ENCODE results near the gene PRKG1. TPM values are rescaled to one million over a fixed set of nuclear protein-coding genes. Genes with fewer than 3 reads are reported as not detected.

PRKG1 gene
- total and polyA plus RNA-seq, 4 donors = 0.46 to 5.1 (median 1.5) TPM

DNA sequence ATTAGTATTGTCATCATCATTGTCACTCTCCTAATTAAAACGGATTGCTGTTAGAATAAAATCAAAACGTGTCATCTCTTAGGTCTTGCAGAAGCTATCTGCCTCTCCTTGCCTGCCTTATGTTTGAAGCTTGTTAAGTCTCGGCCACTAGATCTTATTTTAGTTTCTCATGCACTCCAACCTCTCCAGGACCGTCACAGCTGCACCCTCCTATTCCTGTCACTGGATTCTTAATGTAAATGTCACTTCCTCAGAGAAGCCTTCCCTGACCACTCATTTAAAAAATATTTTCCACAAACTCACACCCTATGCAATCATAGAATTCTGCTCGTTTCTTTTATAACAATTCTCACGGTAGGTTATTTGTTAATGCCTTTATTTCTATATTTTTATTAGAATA is 1135.9 kb downstream of the PRKG1 start:
- Histone ChIP-seq H3K27me3 (ENCODE audit: control insufficient read depth in 4 of 4, insufficient read depth in 4 of 4, low read length in 3 of 4) (no peaks in the 10 kb centered on the region), H3K4me3 (ENCODE audit: low read depth in 1 of 3, low read length in 3 of 3) (no peak overlapping the region), H3K27ac (ENCODE audit: low read depth in 1 of 2, low read length in 2 of 2) (no peak overlapping the region), H3K36me3 (ENCODE audit: control insufficient read depth in 4 of 4, insufficient read depth in 3 of 4, low read depth in 1 of 4, low read length in 3 of 4) (no peaks in the 10 kb centered on the region), H3K4me1 (ENCODE audit: control insufficient read depth in 4 of 4, insufficient read depth in 4 of 4, low read length in 3 of 4) (peaks cover 3 to 17% (median 10%) of the 10 kb centered on the region in 4 donors), H3K9ac (ENCODE audit: low read depth in 1 of 2, low read length in 2 of 2) (no peak overlapping the region), H3K9me3 (ENCODE audit: control insufficient read depth in 4 of 4, low read length in 3 of 4) (no peaks in the 10 kb centered on the region)
- TF ChIP-seq TAF1 (conservative IDR thresholded peaks at IDR 0.05) (no peak), YY1 (IDR thresholded peaks at IDR 0.05) (no peak), JUND (IDR thresholded peaks at IDR 0.05) (no peak), RAD21 (IDR thresholded peaks at IDR 0.05) (no peak), HNF4A (conservative IDR thresholded peaks at IDR 0.05) (no peak), FOXA1 (IDR thresholded peaks at IDR 0.05) (no peak), SP1 (IDR thresholded peaks at IDR 0.05) (no peak), HNF4G (IDR thresholded peaks at IDR 0.05) (no peak), NR2F2 (IDR thresholded peaks at IDR 0.05) (no peak), EGR1 (IDR thresholded peaks at IDR 0.05; ENCODE audit: low read depth in 2 of 2) (no peak), RXRA (IDR thresholded peaks at IDR 0.05) (no peak)
- TF ChIP-seq, protein P1, sequence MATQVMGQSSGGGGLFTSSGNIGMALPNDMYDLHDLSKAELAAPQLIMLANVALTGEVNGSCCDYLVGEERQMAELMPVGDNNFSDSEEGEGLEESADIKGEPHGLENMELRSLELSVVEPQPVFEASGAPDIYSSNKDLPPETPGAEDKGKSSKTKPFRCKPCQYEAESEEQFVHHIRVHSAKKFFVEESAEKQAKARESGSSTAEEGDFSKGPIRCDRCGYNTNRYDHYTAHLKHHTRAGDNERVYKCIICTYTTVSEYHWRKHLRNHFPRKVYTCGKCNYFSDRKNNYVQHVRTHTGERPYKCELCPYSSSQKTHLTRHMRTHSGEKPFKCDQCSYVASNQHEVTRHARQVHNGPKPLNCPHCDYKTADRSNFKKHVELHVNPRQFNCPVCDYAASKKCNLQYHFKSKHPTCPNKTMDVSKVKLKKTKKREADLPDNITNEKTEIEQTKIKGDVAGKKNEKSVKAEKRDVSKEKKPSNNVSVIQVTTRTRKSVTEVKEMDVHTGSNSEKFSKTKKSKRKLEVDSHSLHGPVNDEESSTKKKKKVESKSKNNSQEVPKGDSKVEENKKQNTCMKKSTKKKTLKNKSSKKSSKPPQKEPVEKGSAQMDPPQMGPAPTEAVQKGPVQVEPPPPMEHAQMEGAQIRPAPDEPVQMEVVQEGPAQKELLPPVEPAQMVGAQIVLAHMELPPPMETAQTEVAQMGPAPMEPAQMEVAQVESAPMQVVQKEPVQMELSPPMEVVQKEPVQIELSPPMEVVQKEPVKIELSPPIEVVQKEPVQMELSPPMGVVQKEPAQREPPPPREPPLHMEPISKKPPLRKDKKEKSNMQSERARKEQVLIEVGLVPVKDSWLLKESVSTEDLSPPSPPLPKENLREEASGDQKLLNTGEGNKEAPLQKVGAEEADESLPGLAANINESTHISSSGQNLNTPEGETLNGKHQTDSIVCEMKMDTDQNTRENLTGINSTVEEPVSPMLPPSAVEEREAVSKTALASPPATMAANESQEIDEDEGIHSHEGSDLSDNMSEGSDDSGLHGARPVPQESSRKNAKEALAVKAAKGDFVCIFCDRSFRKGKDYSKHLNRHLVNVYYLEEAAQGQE (IDR thresholded peaks at IDR 0.05) = no peak
- TF ChIP-seq, protein P2, sequence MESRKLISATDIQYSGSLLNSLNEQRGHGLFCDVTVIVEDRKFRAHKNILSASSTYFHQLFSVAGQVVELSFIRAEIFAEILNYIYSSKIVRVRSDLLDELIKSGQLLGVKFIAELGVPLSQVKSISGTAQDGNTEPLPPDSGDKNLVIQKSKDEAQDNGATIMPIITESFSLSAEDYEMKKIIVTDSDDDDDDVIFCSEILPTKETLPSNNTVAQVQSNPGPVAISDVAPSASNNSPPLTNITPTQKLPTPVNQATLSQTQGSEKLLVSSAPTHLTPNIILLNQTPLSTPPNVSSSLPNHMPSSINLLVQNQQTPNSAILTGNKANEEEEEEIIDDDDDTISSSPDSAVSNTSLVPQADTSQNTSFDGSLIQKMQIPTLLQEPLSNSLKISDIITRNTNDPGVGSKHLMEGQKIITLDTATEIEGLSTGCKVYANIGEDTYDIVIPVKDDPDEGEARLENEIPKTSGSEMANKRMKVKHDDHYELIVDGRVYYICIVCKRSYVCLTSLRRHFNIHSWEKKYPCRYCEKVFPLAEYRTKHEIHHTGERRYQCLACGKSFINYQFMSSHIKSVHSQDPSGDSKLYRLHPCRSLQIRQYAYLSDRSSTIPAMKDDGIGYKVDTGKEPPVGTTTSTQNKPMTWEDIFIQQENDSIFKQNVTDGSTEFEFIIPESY (IDR thresholded peaks at IDR 0.05) = no peak
- no peak for DNase-seq (ENCODE audit: low spot score)
- WGBS = 79% methylated on average over 6 of the region's 6 CpGs

DNA sequence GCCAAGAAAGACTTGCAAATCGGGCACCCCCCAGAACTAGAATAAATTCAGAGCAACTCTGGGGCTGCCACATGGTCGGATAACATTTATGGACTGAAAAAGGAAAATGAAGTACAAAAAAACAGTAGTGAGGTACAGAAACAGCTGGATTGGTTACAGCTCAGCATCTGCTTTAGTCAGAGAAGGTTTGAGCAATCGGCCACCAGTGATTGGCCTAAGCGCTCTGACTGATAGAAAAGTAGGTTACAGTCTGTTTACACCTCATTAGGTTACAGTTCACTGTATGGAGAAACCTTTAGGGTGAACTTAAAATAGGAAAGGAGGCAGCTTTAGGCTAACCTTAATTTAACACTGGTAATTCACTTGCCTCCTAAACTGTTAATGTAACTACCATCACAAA is 1137.8 kb downstream of the PRKG1 start:
- no peaks in the 10 kb centered on the region for H3K36me3 ChIP-seq (ENCODE audit: control insufficient read depth in 4 of 4, insufficient read depth in 3 of 4, low read depth in 1 of 4, low read length in 3 of 4)
- H3K9ac ChIP-seq (ENCODE audit: low read depth in 1 of 2, low read length in 2 of 2) = peak overlapping the region in 1 of 2 donors; percentile 49
- H3K4me1 ChIP-seq (ENCODE audit: control insufficient read depth in 4 of 4, insufficient read depth in 4 of 4, low read length in 3 of 4) = peaks cover 3 to 17% (median 10%) of the 10 kb centered on the region in 4 donors
- H3K27ac ChIP-seq (ENCODE audit: low read depth in 1 of 2, low read length in 2 of 2) = peak overlapping the region; percentile 48 to 60
- no peaks in the 10 kb centered on the region for H3K9me3 ChIP-seq (ENCODE audit: control insufficient read depth in 4 of 4, low read length in 3 of 4)
- 38% methylated on average over 4 of the region's 4 CpGs for WGBS
- H3K27me3 ChIP-seq (ENCODE audit: control insufficient read depth in 4 of 4, insufficient read depth in 4 of 4, low read length in 3 of 4) = no peaks in the 10 kb centered on the region
- H3K4me3 ChIP-seq (ENCODE audit: low read depth in 1 of 3, low read length in 3 of 3) = no peak overlapping the region
- TF ChIP-seq HNF4A (conservative IDR thresholded peaks at IDR 0.05) (peak in 1 of 2 donors; percentile 8), RXRA (IDR thresholded peaks at IDR 0.05) (peak; percentile 31 to 44), TAF1 (conservative IDR thresholded peaks at IDR 0.05) (peak; percentile 31), SP1 (IDR thresholded peaks at IDR 0.05) (peak; percentile 45)
- TF ChIP-seq, protein P3, sequence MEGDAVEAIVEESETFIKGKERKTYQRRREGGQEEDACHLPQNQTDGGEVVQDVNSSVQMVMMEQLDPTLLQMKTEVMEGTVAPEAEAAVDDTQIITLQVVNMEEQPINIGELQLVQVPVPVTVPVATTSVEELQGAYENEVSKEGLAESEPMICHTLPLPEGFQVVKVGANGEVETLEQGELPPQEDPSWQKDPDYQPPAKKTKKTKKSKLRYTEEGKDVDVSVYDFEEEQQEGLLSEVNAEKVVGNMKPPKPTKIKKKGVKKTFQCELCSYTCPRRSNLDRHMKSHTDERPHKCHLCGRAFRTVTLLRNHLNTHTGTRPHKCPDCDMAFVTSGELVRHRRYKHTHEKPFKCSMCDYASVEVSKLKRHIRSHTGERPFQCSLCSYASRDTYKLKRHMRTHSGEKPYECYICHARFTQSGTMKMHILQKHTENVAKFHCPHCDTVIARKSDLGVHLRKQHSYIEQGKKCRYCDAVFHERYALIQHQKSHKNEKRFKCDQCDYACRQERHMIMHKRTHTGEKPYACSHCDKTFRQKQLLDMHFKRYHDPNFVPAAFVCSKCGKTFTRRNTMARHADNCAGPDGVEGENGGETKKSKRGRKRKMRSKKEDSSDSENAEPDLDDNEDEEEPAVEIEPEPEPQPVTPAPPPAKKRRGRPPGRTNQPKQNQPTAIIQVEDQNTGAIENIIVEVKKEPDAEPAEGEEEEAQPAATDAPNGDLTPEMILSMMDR (IDR thresholded peaks at IDR 0.05; ENCODE audit: low read depth, low read length, missing input control) = no peak
- DNase-seq (ENCODE audit: low spot score) = no peak
